Neural cell (in vitro differentiated cells): ENCODE results near the gene WDR83. TPM values are rescaled to one million over a fixed set of nuclear protein-coding genes. Genes with fewer than 3 reads are reported as not detected.

Source experiments
- H2AFZ ChIP-seq: fragments of 200-600, 300-800 bp; sonication (generic), shearing (Covaris generic); 2 replicates; pipeline ENCODE4 v1.6.0; 2014; ENCODE audit warnings: low read depth, mild to moderate bottlenecking, antibody characterized with exemption, low read length, moderate library complexity
- H3F3A ChIP-seq: fragments of 200-600 bp; shearing (Covaris generic); 2 replicates; pipeline ENCODE4 v1.6.1; 2016; ENCODE audit warnings: mild to moderate bottlenecking, moderate library complexity, mixed read lengths, antibody characterized with exemption, low read length; ENCODE audit not compliant: insufficient read depth, poor library complexity, severe bottlenecking
- H3K27ac ChIP-seq: fragments of 200-600, 300-800 bp; sonication (generic), shearing (Covaris generic); 2 replicates; pipeline ENCODE4 v1.5.1; 2014; ENCODE audit warnings: mild to moderate bottlenecking, low read length, moderate library complexity
- H3K27me3 ChIP-seq: fragments of 300-800, 200-600 bp; sonication (generic), shearing (Covaris generic); 2 replicates; pipeline ENCODE4 v1.6.0; 2014; ENCODE audit warnings: mild to moderate bottlenecking, low read depth, low read length, moderate library complexity; ENCODE audit not compliant: insufficient read depth
- H3K36me3 ChIP-seq: fragments of 300-800, 200-600 bp; sonication (generic), shearing (Covaris generic); 2 replicates; pipeline ENCODE4 v1.5.1; 2014; ENCODE audit warnings: mild to moderate bottlenecking, antibody characterized with exemption, low read length, moderate library complexity; ENCODE audit not compliant: insufficient read depth
- H3K4me2 ChIP-seq: fragments of 300-800, 200-600 bp; sonication (generic), shearing (Covaris generic); 2 replicates; pipeline ENCODE4 v1.6.0; 2014; ENCODE audit warnings: mild to moderate bottlenecking, low read length
- H3K4me3 ChIP-seq: fragments of 300-800, 200-600 bp; sonication (generic), shearing (Covaris generic); 2 replicates; pipeline ENCODE4 v1.5.1; 2014; ENCODE audit warnings: mild to moderate bottlenecking, low read length, moderate library complexity
- H3K79me2 ChIP-seq: fragments of 200-600 bp; shearing (Covaris generic); replicated peaks from 2 replicates; pipeline ENCODE4 v1.6.0; 2014; ENCODE audit warnings: mild to moderate bottlenecking, low read length, moderate library complexity; ENCODE audit not compliant: insufficient read depth
- H3K9ac ChIP-seq: fragments of 300-800, 200-600 bp; sonication (generic), shearing (Covaris generic); 2 replicates; pipeline ENCODE4 v1.6.1; 2016; ENCODE audit warnings: mild to moderate bottlenecking, low read length, mixed read lengths
- H3K9me2 ChIP-seq: fragments of 200-600 bp; shearing (Covaris generic); 2 replicates; pipeline ENCODE4 v1.6.1; 2016; ENCODE audit warnings: mild to moderate bottlenecking, low read length, mixed read lengths; ENCODE audit not compliant: insufficient read depth
- H3K9me3 ChIP-seq: fragments of 200-600, 300-800 bp; sonication (generic), shearing (Covaris generic); 2 replicates; pipeline ENCODE4 v1.6.1; 2016; ENCODE audit warnings: mild to moderate bottlenecking, mixed run types, low read length, moderate library complexity, mixed read lengths
- H4K20me1 ChIP-seq: fragments of 200-600 bp; shearing (Covaris generic); 2 replicates; pipeline ENCODE4 v1.6.1; 2016; ENCODE audit warnings: mild to moderate bottlenecking, mixed run types; ENCODE audit not compliant: insufficient read depth
- EP300 ChIP-seq: fragments of 450-650 bp; conservative IDR thresholded peaks from 2 replicates; pipeline ENCODE4 v1.6.1; 2014; ENCODE audit warnings: antibody characterized with exemption, mild to moderate bottlenecking, moderate library complexity; ENCODE audit not compliant: poor library complexity, severe bottlenecking
- EZH2 ChIP-seq: fragments of 200-600, 300-800 bp; shearing (Covaris generic), sonication (generic); IDR thresholded peaks from 2 replicates; pipeline ENCODE4 v1.6.1; 2014; ENCODE audit warnings: antibody characterized with exemption, low read length, borderline replicate concordance, mild to moderate bottlenecking; ENCODE audit not compliant: insufficient read depth, poor library complexity, severe bottlenecking
- MXI1 ChIP-seq: fragments of 450-650 bp; conservative IDR thresholded peaks from 2 replicates; pipeline ENCODE4 v1.6.1; 2014; ENCODE audit warnings: antibody characterized with exemption, mild to moderate bottlenecking; ENCODE audit not compliant: poor library complexity, severe bottlenecking
- POLR2AphosphoS5 ChIP-seq: IDR thresholded peaks from 2 replicates; pipeline ENCODE4 v1.6.1; 2012
- RAD21 ChIP-seq: fragments of 450-650 bp; conservative IDR thresholded peaks from 2 replicates; pipeline ENCODE4 v1.6.1; 2014; ENCODE audit warnings: antibody characterized with exemption, mild to moderate bottlenecking, moderate library complexity
- SMC3 ChIP-seq: fragments of 450-650 bp; conservative IDR thresholded peaks from 2 replicates; pipeline ENCODE4 v1.6.1; 2014; ENCODE audit warnings: antibody characterized with exemption, mild to moderate bottlenecking, moderate library complexity; ENCODE audit not compliant: poor library complexity
- TAF1 ChIP-seq: IDR thresholded peaks from 2 replicates; pipeline ENCODE4 v1.6.1; 2012; ENCODE audit warnings: low read depth
- polyA plus RNA-seq: library from polyadenylated mRNA; depleted of rRNA; stranded (reverse); fragments of >200 nt; gene quantifications from 2 replicates; pipeline ENCODE4 v1.2.3, GENCODE V29; 2014
- TF ChIP-seq, protein P1 (sequence below): IDR thresholded peaks from 2 replicates; pipeline ENCODE4 v1.6.1; 2012; ENCODE audit warnings: borderline replicate concordance
- TF ChIP-seq, protein P2 (sequence below): fragments of 450-650 bp; IDR thresholded peaks from 2 replicates; pipeline ENCODE4 v1.5.1; 2014; ENCODE audit warnings: antibody characterized with exemption, mild to moderate bottlenecking, moderate library complexity; ENCODE audit not compliant: poor library complexity, severe bottlenecking

The WDR83 gene
- polyA plus RNA-seq, 1 donor from 2014 or later = 45.3 TPM

DNA sequence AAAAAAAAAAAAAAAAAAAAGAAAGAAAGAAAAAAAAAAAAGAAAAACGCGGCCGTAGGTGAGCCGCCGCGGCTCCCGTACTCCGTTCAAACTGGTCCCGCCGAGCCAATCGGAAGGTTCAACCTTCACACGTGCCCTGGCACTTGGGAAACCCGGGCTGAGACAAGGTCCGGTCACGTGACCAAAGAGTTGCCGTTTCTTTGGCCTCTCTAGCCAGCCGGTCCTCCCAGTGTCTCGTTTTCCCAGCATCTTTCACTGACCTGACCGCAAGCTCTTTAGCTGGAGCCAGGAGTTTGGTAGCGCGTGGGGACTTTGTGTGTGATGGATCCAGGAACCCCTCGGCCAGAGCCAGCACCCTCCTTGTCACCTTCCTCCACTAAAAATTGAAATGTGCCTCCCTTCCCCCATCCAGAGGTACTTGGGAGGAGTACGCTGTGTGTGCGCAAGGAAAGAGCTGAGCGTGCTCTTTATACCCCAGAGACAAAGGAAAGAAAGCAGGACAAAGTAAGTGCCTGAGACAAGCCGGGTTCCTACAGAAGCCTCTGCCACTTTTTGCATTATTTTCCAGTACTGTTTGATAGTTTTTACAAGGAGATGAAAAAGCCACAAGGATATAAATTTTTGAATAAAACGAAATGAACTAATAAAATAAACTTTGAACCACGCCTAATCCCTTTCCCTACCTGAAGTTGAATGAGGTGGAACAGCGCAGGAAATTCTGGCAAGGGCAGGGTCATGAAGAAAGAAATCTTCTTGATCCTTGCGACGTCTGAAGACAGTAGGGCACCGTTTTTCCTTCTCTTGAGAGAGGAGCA is 56.2 kb downstream of the WDR83 start:
- Histone ChIP-seq H3K9me2 (no peaks in the 10 kb centered on the region), H3K9ac (peak overlapping the region; percentile 87), H3K27ac (peak overlapping the region; percentile 87), H3K4me3 (peak overlapping the region; percentile 85), H4K20me1 (no peaks in the 10 kb centered on the region), H3K4me2 (peak overlapping the region; percentile 99), H3K27me3 (no peaks in the 10 kb centered on the region), H3F3A (peaks cover 5% of the 10 kb centered on the region), H3K9me3 (no peaks in the 10 kb centered on the region), H2AFZ (no peak overlapping the region), H3K79me2 (peaks cover 27% of the 10 kb centered on the region), H3K36me3 (no peaks in the 10 kb centered on the region)
- TF ChIP-seq SMC3 (peak; percentile 20), EZH2 (no peak), TAF1 (peak; percentile 51), RAD21 (no peak), MXI1 (peak; percentile 82), POLR2AphosphoS5 (peak; percentile 73), EP300 (peak; percentile 42)
- TF ChIP-seq, protein P1, sequence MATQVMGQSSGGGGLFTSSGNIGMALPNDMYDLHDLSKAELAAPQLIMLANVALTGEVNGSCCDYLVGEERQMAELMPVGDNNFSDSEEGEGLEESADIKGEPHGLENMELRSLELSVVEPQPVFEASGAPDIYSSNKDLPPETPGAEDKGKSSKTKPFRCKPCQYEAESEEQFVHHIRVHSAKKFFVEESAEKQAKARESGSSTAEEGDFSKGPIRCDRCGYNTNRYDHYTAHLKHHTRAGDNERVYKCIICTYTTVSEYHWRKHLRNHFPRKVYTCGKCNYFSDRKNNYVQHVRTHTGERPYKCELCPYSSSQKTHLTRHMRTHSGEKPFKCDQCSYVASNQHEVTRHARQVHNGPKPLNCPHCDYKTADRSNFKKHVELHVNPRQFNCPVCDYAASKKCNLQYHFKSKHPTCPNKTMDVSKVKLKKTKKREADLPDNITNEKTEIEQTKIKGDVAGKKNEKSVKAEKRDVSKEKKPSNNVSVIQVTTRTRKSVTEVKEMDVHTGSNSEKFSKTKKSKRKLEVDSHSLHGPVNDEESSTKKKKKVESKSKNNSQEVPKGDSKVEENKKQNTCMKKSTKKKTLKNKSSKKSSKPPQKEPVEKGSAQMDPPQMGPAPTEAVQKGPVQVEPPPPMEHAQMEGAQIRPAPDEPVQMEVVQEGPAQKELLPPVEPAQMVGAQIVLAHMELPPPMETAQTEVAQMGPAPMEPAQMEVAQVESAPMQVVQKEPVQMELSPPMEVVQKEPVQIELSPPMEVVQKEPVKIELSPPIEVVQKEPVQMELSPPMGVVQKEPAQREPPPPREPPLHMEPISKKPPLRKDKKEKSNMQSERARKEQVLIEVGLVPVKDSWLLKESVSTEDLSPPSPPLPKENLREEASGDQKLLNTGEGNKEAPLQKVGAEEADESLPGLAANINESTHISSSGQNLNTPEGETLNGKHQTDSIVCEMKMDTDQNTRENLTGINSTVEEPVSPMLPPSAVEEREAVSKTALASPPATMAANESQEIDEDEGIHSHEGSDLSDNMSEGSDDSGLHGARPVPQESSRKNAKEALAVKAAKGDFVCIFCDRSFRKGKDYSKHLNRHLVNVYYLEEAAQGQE = peak; percentile 55
- TF ChIP-seq, protein P2, sequence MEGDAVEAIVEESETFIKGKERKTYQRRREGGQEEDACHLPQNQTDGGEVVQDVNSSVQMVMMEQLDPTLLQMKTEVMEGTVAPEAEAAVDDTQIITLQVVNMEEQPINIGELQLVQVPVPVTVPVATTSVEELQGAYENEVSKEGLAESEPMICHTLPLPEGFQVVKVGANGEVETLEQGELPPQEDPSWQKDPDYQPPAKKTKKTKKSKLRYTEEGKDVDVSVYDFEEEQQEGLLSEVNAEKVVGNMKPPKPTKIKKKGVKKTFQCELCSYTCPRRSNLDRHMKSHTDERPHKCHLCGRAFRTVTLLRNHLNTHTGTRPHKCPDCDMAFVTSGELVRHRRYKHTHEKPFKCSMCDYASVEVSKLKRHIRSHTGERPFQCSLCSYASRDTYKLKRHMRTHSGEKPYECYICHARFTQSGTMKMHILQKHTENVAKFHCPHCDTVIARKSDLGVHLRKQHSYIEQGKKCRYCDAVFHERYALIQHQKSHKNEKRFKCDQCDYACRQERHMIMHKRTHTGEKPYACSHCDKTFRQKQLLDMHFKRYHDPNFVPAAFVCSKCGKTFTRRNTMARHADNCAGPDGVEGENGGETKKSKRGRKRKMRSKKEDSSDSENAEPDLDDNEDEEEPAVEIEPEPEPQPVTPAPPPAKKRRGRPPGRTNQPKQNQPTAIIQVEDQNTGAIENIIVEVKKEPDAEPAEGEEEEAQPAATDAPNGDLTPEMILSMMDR = no peak

DNA sequence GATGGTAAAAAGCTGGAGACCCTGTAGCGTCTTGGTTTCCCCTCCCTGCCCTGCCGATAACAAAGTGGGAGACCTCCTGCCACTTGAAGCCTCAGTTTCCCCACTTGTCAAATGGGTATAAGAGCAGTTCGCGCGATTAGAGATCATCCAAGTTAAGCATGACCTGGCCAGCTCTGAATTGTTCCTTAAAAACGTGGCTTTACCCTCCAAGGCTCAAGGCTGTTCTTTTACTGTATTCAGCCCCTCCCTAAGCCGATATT is 56.7 kb downstream of the WDR83 start:
- Histone ChIP-seq H3K4me2 (peak overlapping the region; percentile 99), H3K79me2 (peaks cover 27% of the 10 kb centered on the region), H3K9me2 (no peaks in the 10 kb centered on the region), H3K27ac (peak overlapping the region; percentile 87), H4K20me1 (no peaks in the 10 kb centered on the region), H3K4me3 (peak overlapping the region; percentile 85), H3K36me3 (no peaks in the 10 kb centered on the region), H2AFZ (peak overlapping the region; percentile 77), H3K27me3 (no peaks in the 10 kb centered on the region), H3K9me3 (no peaks in the 10 kb centered on the region), H3K9ac (peak overlapping the region; percentile 87), H3F3A (peaks cover 5% of the 10 kb centered on the region)
- no peak for TF ChIP-seq POLR2AphosphoS5
- no peak for TF ChIP-seq EZH2
- no peak for TF ChIP-seq TAF1
- TF ChIP-seq, protein P2 = no peak
- TF ChIP-seq SMC3 = no peak
